IMR-90 (cell line): ENCODE measurements around the gene MYLK4. TPM values are rescaled to one million over a fixed set of nuclear protein-coding genes. Genes with fewer than 3 reads are reported as not detected.

Experiments used
- ATAC-seq: fragments of 200-7000 bp; cut with Tn5 transposase; 2 replicates; pipeline ENCODE4 v1.9.1; 2020; ENCODE audit warnings: low read depth, mild to moderate bottlenecking, moderate library complexity
- BruUV-seq: library from RNA; stranded (reverse); fragments of 400-500 nt; replicated peaks from 2 replicates; lab custom pipeline; 2021; lab: Mats Ljungman, UMichigan
- CTCF ChIA-PET: fragments of 300-600 bp; formaldehyde crosslinking; extraction: SDS; loops from one replicate; lab custom pipeline; 2021; ENCODE audit warnings: antibody characterized with exemption; lab: Yijun Ruan, JAX
- POLR2A ChIA-PET: fragments of 300-600 bp; sonication (Branson Sonifier 250); formaldehyde crosslinking; loops from one replicate; lab custom pipeline; 2022; ENCODE audit warnings: antibody characterized with exemption; ENCODE audit not compliant: unreplicated experiment; lab: Charles Lee
- DNase-seq: peaks from one replicate; pipeline ENCODE4 v3.0.0; 2013
- H2AFZ ChIP-seq: replicated peaks from 2 replicates; pipeline ENCODE3; 2013; ENCODE audit warnings: low read length, mild to moderate bottlenecking; ENCODE audit not compliant: poor library complexity
- H2AK5ac ChIP-seq: 2 replicates; pipeline ENCODE4 v1.6.1; 2013; ENCODE audit warnings: low read depth, low read length, inconsistent platforms
- H2AK9ac ChIP-seq: replicated peaks from 2 replicates; pipeline ENCODE3; 2013; ENCODE audit warnings: mild to moderate bottlenecking, low read depth, low read length, moderate library complexity; ENCODE audit not compliant: poor library complexity
- H2BK120ac ChIP-seq: 2 replicates; pipeline ENCODE4 v1.6.1; 2013; ENCODE audit warnings: low read depth, low read length, inconsistent platforms
- H2BK15ac ChIP-seq: 3 replicates; pipeline ENCODE4 v1.6.1; 2013; ENCODE audit warnings: low read depth, low read length, inconsistent platforms
- H2BK20ac ChIP-seq: 2 replicates; pipeline ENCODE4 v1.6.1; 2013; ENCODE audit warnings: low read depth, mild to moderate bottlenecking, inconsistent platforms, low read length, moderate library complexity
- H2BK5ac ChIP-seq: 2 replicates; pipeline ENCODE4 v1.6.1; 2013; ENCODE audit warnings: mild to moderate bottlenecking, low read depth, low read length, inconsistent platforms; ENCODE audit not compliant: poor library complexity, severe bottlenecking
- H3K14ac ChIP-seq: replicated peaks from 2 replicates; pipeline ENCODE4 v1.6.1; 2013; ENCODE audit warnings: low read depth, low read length, inconsistent platforms
- H3K18ac ChIP-seq: 2 replicates; pipeline ENCODE4 v1.6.1; 2013; ENCODE audit warnings: low read depth, low read length, control low read depth
- H3K23ac ChIP-seq: 2 replicates; pipeline ENCODE4 v1.6.1; 2013; ENCODE audit warnings: low read depth, low read length, inconsistent platforms
- H3K27ac ChIP-seq: 2 replicates; pipeline ENCODE4 v1.5.1; 2013; ENCODE audit warnings: mild to moderate bottlenecking, control low read depth, low read length; ENCODE audit not compliant: insufficient read depth
- H3K27me3 ChIP-seq: 2 replicates; pipeline ENCODE4 v1.6.1; 2013; ENCODE audit warnings: low read length; ENCODE audit not compliant: control insufficient read depth, insufficient read depth
- H3K36me3 ChIP-seq: 2 replicates; pipeline ENCODE4 v1.6.1; 2013; ENCODE audit warnings: low read length, mixed read lengths; ENCODE audit not compliant: control insufficient read depth, insufficient read depth
- H3K4ac ChIP-seq: 2 replicates; pipeline ENCODE4 v1.6.1; 2013; ENCODE audit warnings: low read depth, low read length, inconsistent platforms
- H3K4me1 ChIP-seq: 2 replicates; pipeline ENCODE4 v1.6.1; 2013; ENCODE audit warnings: low read length, mixed read lengths; ENCODE audit not compliant: control insufficient read depth, insufficient read depth
- H3K4me2 ChIP-seq: 2 replicates; pipeline ENCODE4 v1.6.1; 2013; ENCODE audit warnings: low read depth, mild to moderate bottlenecking, control low read depth, low read length, moderate library complexity
- H3K4me3 ChIP-seq: 2 replicates; pipeline ENCODE4 v1.5.1; 2013; ENCODE audit warnings: low read depth, mild to moderate bottlenecking, control low read depth, low read length, moderate library complexity; ENCODE audit not compliant: insufficient read depth
- H3K56ac ChIP-seq: 2 replicates; pipeline ENCODE4 v1.6.1; 2013; ENCODE audit warnings: low read length, inconsistent platforms; ENCODE audit not compliant: insufficient read depth; ENCODE audit errors: extremely low read depth
- H3K79me1 ChIP-seq, 2 experiments: 2 replicates each; pipeline ENCODE4 v1.6.1; 2013; ENCODE audit warnings: low read length in 2 of 2, inconsistent platforms in 1 of 2, low read depth in 1 of 2
- H3K9ac ChIP-seq: 2 replicates; pipeline ENCODE4 v1.6.1; 2013; ENCODE audit warnings: low read depth, low read length, control low read depth
- H3K9me1 ChIP-seq: 2 replicates; pipeline ENCODE4 v1.6.1; 2013; ENCODE audit warnings: low read length, inconsistent platforms; ENCODE audit not compliant: insufficient read depth
- H3K9me3 ChIP-seq: 2 replicates; pipeline ENCODE4 v1.6.1; 2013; ENCODE audit warnings: low read length; ENCODE audit not compliant: control insufficient read depth, insufficient read depth
- H4K20me1 ChIP-seq: 2 replicates; pipeline ENCODE4 v1.6.1; 2013; ENCODE audit warnings: low read length, inconsistent platforms; ENCODE audit not compliant: insufficient read depth
- H4K5ac ChIP-seq: 2 replicates; pipeline ENCODE4 v1.6.1; 2013; ENCODE audit warnings: mild to moderate bottlenecking, low read depth, low read length, control low read depth
- H4K8ac ChIP-seq, 2 experiments: 2 replicates each; pipeline ENCODE4 v1.6.1; 2013; ENCODE audit warnings: low read depth in 2 of 2, low read length in 2 of 2, control low read depth in 1 of 2, inconsistent platforms in 1 of 2
- H4K91ac ChIP-seq: 2 replicates; pipeline ENCODE4 v1.6.1; 2013; ENCODE audit warnings: low read depth, low read length, inconsistent platforms; ENCODE audit not compliant: insufficient read depth
- CHD1 ChIP-seq: IDR thresholded peaks from 2 replicates; pipeline ENCODE4 v1.6.1; 2012; ENCODE audit warnings: low read depth, low read length, improper control_type of control experiment
- FOS ChIP-seq: fragments of 150-350 bp; IDR thresholded peaks from 2 replicates; pipeline ENCODE4 v1.6.1; 2016; ENCODE audit warnings: low read depth, low read length
- MAFK ChIP-seq: IDR thresholded peaks from 2 replicates; pipeline ENCODE4 v1.6.1; 2012; ENCODE audit warnings: low read depth, low read length, improper control_type of control experiment
- NFE2L2 ChIP-seq: fragments of 150-350 bp; IDR thresholded peaks from 2 replicates; pipeline ENCODE4 v1.6.1; 2016; ENCODE audit warnings: low read depth, mild to moderate bottlenecking, low read length
- RAD21 ChIP-seq: IDR thresholded peaks from 2 replicates; pipeline ENCODE4 v1.6.1; 2012; ENCODE audit warnings: low read length, improper control_type of control experiment
- RCOR1 ChIP-seq: IDR thresholded peaks from 2 replicates; pipeline ENCODE4 v1.6.1; 2012; ENCODE audit warnings: mild to moderate bottlenecking, low read length, improper control_type of control experiment; ENCODE audit not compliant: insufficient replicate concordance
- WGBS, 2 experiments: methylation state at CpG; one replicate each; pipeline versions ENCODE4 v1.1.5 to v1.1.7; 2013; ENCODE audit warnings: missing lambda C conversion rate in 2 of 2; ENCODE audit not compliant: insufficient read length in 1 of 2; ENCODE audit errors: extremely low coverage in 2 of 2; 5-methylcytosine and 5-hydroxymethylcytosine counted together
- dilution Hi-C: fragments of 300-500 bp; cut with HindIII; formaldehyde crosslinking; loops from one replicate; pipeline ENCODE4 v1.14.3; 2018; ENCODE audit warnings: low sequenced_read_pairs; ENCODE audit not compliant: unreplicated experiment
- in situ Hi-C: fragments of 300-500 bp; cut with MboI; formaldehyde crosslinking; loops from 3 replicates; pipeline ENCODE4 v1.14.3; 2019; ENCODE audit warnings: low sequenced_read_pairs, inconsistent platforms, mixed read lengths
- intact Hi-C: fragments of 100-400 bp; cut with micrococcal nuclease; formaldehyde crosslinking; loops from 2 replicates; pipeline ENCODE4 v1.10.0; 2022
- polyA plus RNA-seq, 3 experiments: library from polyadenylated mRNA; depleted of rRNA; stranded (reverse); fragments of >200 nt; gene quantifications; 2 replicates each; pipeline ENCODE4 v1.2.3, GENCODE V29; 2012; ENCODE audit warnings: low replicate concordance in 1 of 3
- total RNA-seq: library from RNA; depleted of rRNA; stranded (reverse); fragments of >200 nt; gene quantifications from 2 replicates; pipeline ENCODE4 v1.2.3, GENCODE V29; 2012

Gene MYLK4
- total and polyA plus RNA-seq, 2 of the 4 experiments (the other 2 are of a cell fraction): under 0.01 to 0.07 TPM

DNA sequence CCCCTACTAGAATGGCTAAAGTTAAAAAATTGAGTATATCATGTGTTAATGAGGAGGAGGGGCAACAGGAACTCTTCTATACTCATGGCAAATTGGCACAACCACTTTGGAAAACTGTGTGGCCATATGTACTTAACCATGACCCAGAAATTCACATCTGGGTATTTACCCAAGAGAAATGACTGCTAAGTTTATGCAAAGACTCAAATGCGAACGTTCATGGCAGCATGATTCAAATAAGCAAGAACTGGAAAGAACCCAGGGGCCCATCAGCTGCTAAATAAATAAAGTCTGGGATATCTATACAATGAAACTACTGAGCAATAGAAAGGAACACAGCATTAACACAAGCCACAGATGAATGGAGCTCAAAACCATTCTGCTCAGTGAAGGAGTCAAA is 107.6 kb downstream of the MYLK4 start:
- in situ Hi-C loops (loop anchor here (25.0 kb wide), 1 partner anchor 531 kb away; no protein-coding TSS in a partner anchor), dilution Hi-C loops (no loop called here)

More for the DNA sequence above, 107.6 kb downstream of the MYLK4 start:
- WGBS, 2 experiments: no CpG with 5 or more reads among the region's 2 CpGs
- Histone ChIP-seq H3K4me2 (no peak overlapping the region), H3K36me3 (no peaks in the 10 kb centered on the region), H3K9me3 (no peaks in the 10 kb centered on the region), H3K27ac (no peak overlapping the region), H3K79me1 (no peaks in the 10 kb centered on the region), H4K91ac (no peak overlapping the region), H2BK15ac (no peak overlapping the region), H4K8ac (no peak overlapping the region), H4K5ac (no peak overlapping the region), H3K9me1 (0 out of 2 replicates have a peak, but pooled peaks cover 6% of the 10 kb centered on the region), H3K23ac (no peak overlapping the region), H3K18ac (no peak overlapping the region), H2AFZ (no peak overlapping the region), H3K56ac (no peak overlapping the region), H3K14ac (no peak overlapping the region), H3K9ac (no peak overlapping the region), H2AK9ac (no peak overlapping the region), H3K4me1 (no peaks in the 10 kb centered on the region), H3K4me3 (no peak overlapping the region), H3K4ac (no peak overlapping the region), H3K27me3 (peaks cover 40% of the 10 kb centered on the region), H2BK5ac (no peak overlapping the region), H2AK5ac (no peak overlapping the region), H2BK20ac (no peak overlapping the region), H4K20me1 (no peaks in the 10 kb centered on the region), H2BK120ac (no peak overlapping the region)
- no TSS peak for BruUV-seq
- intact Hi-C loops: no loop called here
- POLR2A ChIA-PET: no interaction called here
- TF ChIP-seq RCOR1 (no peak), MAFK (no peak), RAD21 (no peak), NFE2L2 (no peak), FOS (no peak), CHD1 (no peak)
- CTCF ChIA-PET: no interaction called here
- DNase-seq: no peak
- ATAC-seq: no peak
